WTC11 (cell line): Measurements from ENCODE around the gene MFSD1. TPM values are rescaled to one million over a fixed set of nuclear protein-coding genes. Genes with fewer than 3 reads are reported as not detected.

Source experiments
- ATAC-seq: fragments of 200-7000 bp; cut with Tn5 transposase; 2 replicates; pipeline ENCODE4 v1.10.0; 2021; ENCODE audit warnings: mild to moderate bottlenecking, moderate library complexity
- CTCF ChIA-PET: fragments of 300-600 bp; sonication (Branson Sonifier 250); formaldehyde crosslinking; loops from one replicate; lab custom pipeline; 2021; ENCODE audit warnings: antibody characterized with exemption; lab: Charles Lee
- POLR2A ChIA-PET: fragments of 350-600 bp; sonication (Branson Sonifier 250); formaldehyde crosslinking; loops from one replicate; lab custom pipeline; 2021; ENCODE audit warnings: antibody characterized with exemption; lab: Charles Lee
- DNase-seq: peaks from one replicate; pipeline ENCODE4 v3.0.0; 2021; ENCODE audit warnings: low spot score
- H3K27ac Mint-ChIP-seq: 2 replicates; pipeline ENCODE4 v1.8.0; 2021; ENCODE audit warnings: mixed read lengths
- H3K27me3 Mint-ChIP-seq: 2 replicates; pipeline ENCODE4 v1.8.0; 2021; ENCODE audit warnings: low read depth, mild to moderate bottlenecking, moderate library complexity, mixed read lengths
- H3K36me3 Mint-ChIP-seq: 2 replicates; pipeline ENCODE4 v1.8.0; 2021; ENCODE audit warnings: mixed read lengths
- H3K4me1 Mint-ChIP-seq: 2 replicates; pipeline ENCODE4 v1.8.0; 2022; ENCODE audit warnings: mixed read lengths
- H3K4me3 Mint-ChIP-seq: 2 replicates; pipeline ENCODE4 v1.8.0; 2021; ENCODE audit warnings: mild to moderate bottlenecking, moderate library complexity, mixed read lengths
- H3K9me3 Mint-ChIP-seq: 2 replicates; pipeline ENCODE4 v1.8.0; 2021; ENCODE audit warnings: mixed read lengths
- ATF1 ChIP-seq: sonication (generic); formaldehyde crosslinking; IDR thresholded peaks from 2 replicates; pipeline ENCODE4 v1.8.1; 2023; ENCODE audit warnings: mild to moderate bottlenecking, moderate library complexity, missing genetic modification reagents
- CREM ChIP-seq: sonication (generic); formaldehyde crosslinking; IDR thresholded peaks from 2 replicates; pipeline ENCODE4 v1.8.1; 2022; ENCODE audit warnings: mild to moderate bottlenecking, missing genetic modification reagents, moderate library complexity
- E2F1 ChIP-seq: sonication (generic); formaldehyde crosslinking; IDR thresholded peaks from 2 replicates; pipeline ENCODE4 v1.8.0; 2022; ENCODE audit warnings: mild to moderate bottlenecking, missing genetic modification reagents
- E2F5 ChIP-seq: sonication (generic); formaldehyde crosslinking; IDR thresholded peaks from 2 replicates; pipeline ENCODE4 v1.8.1; 2022; ENCODE audit warnings: mild to moderate bottlenecking, moderate library complexity, missing genetic modification reagents
- ETV6 ChIP-seq: sonication (generic); formaldehyde crosslinking; IDR thresholded peaks from 2 replicates; pipeline ENCODE4 v1.8.1; 2022; ENCODE audit warnings: mild to moderate bottlenecking, missing genetic modification reagents
- FOXP1 ChIP-seq: sonication (generic); formaldehyde crosslinking; IDR thresholded peaks from 2 replicates; pipeline ENCODE4 v1.8.0; 2022; ENCODE audit warnings: missing genetic modification reagents, mild to moderate bottlenecking, moderate library complexity, borderline replicate concordance
- FOXP4 ChIP-seq: sonication (generic); formaldehyde crosslinking; IDR thresholded peaks from 2 replicates; pipeline ENCODE4 v1.8.0; 2022; ENCODE audit warnings: mild to moderate bottlenecking, missing genetic modification reagents
- HMGA2 ChIP-seq: fragments of 250-450 bp; sonication (Bioruptor Pico); IDR thresholded peaks from 2 replicates; pipeline ENCODE4 v1.4.0; 2021; ENCODE audit warnings: mild to moderate bottlenecking, moderate library complexity
- MAX ChIP-seq: sonication (generic); formaldehyde crosslinking; IDR thresholded peaks from 2 replicates; pipeline ENCODE4 v1.8.0; 2022; ENCODE audit warnings: mild to moderate bottlenecking, missing genetic modification reagents
- MLX ChIP-seq: sonication (generic); formaldehyde crosslinking; IDR thresholded peaks from 2 replicates; pipeline ENCODE4 v1.8.1; 2023; ENCODE audit warnings: mild to moderate bottlenecking, missing genetic modification reagents, moderate library complexity
- NFATC4 ChIP-seq: fragments of 250-450 bp; sonication (Bioruptor Pico); IDR thresholded peaks from 2 replicates; pipeline ENCODE4 v1.9.0; 2021; ENCODE audit warnings: mild to moderate bottlenecking
- PREB ChIP-seq: sonication (generic); formaldehyde crosslinking; IDR thresholded peaks from 2 replicates; pipeline ENCODE4 v1.8.1; 2022; ENCODE audit warnings: mild to moderate bottlenecking, missing genetic modification reagents, moderate library complexity, borderline replicate concordance
- SMAD3 ChIP-seq: sonication (generic); formaldehyde crosslinking; IDR thresholded peaks from 2 replicates; pipeline ENCODE4 v1.8.0; 2022; ENCODE audit warnings: missing genetic modification reagents, mild to moderate bottlenecking, borderline replicate concordance
- SOX15 ChIP-seq: fragments of 250-450 bp; sonication (Bioruptor Pico); IDR thresholded peaks from 2 replicates; pipeline ENCODE4 v1.9.0; 2021; ENCODE audit warnings: mild to moderate bottlenecking
- TP53 ChIP-seq: sonication (generic); formaldehyde crosslinking; IDR thresholded peaks from 2 replicates; pipeline ENCODE4 v1.8.1; 2023; ENCODE audit warnings: mild to moderate bottlenecking, missing genetic modification reagents
- USF1 ChIP-seq: sonication (generic); formaldehyde crosslinking; IDR thresholded peaks from 2 replicates; pipeline ENCODE4 v1.8.0; 2022; ENCODE audit warnings: mild to moderate bottlenecking, missing genetic modification reagents
- ZMAT4 ChIP-seq: fragments of 250-450 bp; sonication (Bioruptor Pico); IDR thresholded peaks from 2 replicates; pipeline ENCODE4 v1.9.0; 2021; ENCODE audit warnings: mild to moderate bottlenecking
- ZNF317 ChIP-seq: sonication (generic); formaldehyde crosslinking; IDR thresholded peaks from 2 replicates; pipeline ENCODE4 v1.8.1; 2023; ENCODE audit warnings: low read depth, mild to moderate bottlenecking, moderate library complexity, missing genetic modification reagents, borderline replicate concordance
- ZNF416 ChIP-seq: fragments of 250-450 bp; sonication (Bioruptor Pico); IDR thresholded peaks from 2 replicates; pipeline ENCODE4 v1.9.0; 2021; ENCODE audit warnings: mild to moderate bottlenecking, inconsistent platforms
- ZNF423 ChIP-seq: fragments of 250-450 bp; sonication (Bioruptor Pico); IDR thresholded peaks from 2 replicates; pipeline ENCODE4 v2.1.2; 2022; ENCODE audit warnings: mild to moderate bottlenecking, moderate library complexity
- ZNF671 ChIP-seq: fragments of 250-450 bp; sonication (Bioruptor Pico); IDR thresholded peaks from 2 replicates; pipeline ENCODE4 v1.8.0; 2021; ENCODE audit warnings: mild to moderate bottlenecking
- total RNA-seq: library from RNA; stranded (reverse); gene quantifications from 3 replicates; pipeline ENCODE4 v1.2.3, GENCODE V29; 2021

The MFSD1 gene
- total RNA-seq, 1 experiment from 2014 or later: 8.2 TPM

- TF ChIP-seq E2F1 (CRISPR knock-in tag) (no peak), MLX (CRISPR knock-in tag) (no peak)
These were observed 24.5 kb upstream of the MFSD1 start (continued) for GRCh38 chr3:158777161-158777873.

GRCh38 chr3:158780766-158781165 is 21.1 kb upstream of the MFSD1 start:
- DNase-seq: no peak
- TF ChIP-seq ZNF317 (CRISPR knock-in tag): no peak
- TF ChIP-seq ZNF671 (CRISPR knock-in tag): no peak
- no peak for TF ChIP-seq ZNF416
- no peak for TF ChIP-seq E2F5 (CRISPR knock-in tag)
- no peak for TF ChIP-seq ETV6 (CRISPR knock-in tag)
- TF ChIP-seq SMAD3: no peak
- TF ChIP-seq USF1 (CRISPR knock-in tag): no peak
- no peak for TF ChIP-seq MAX (CRISPR knock-in tag)

GRCh38 chr3:158781191-158781590 is 20.7 kb upstream of the MFSD1 start:
- CTCF ChIA-PET: no interaction called here
- Mint-ChIP-seq H3K4me3 (no peak overlapping the region), H3K4me1 (no peaks in the 10 kb centered on the region), H3K9me3 (no peaks in the 10 kb centered on the region), H3K27me3 (no peaks in the 10 kb centered on the region), H3K27ac (no peak overlapping the region), H3K36me3 (no peaks in the 10 kb centered on the region)
- POLR2A ChIA-PET: no interaction called here
- ATAC-seq (no peak), DNase-seq (no peak)
- TF ChIP-seq ZNF423 (CRISPR knock-in tag) (no peak), SOX15 (no peak), TP53 (no peak)

More at GRCh38 chr3:158780766-158781165, 21.1 kb upstream of the MFSD1 start:
- H3K4me3 Mint-ChIP-seq: no peak overlapping the region
- no peaks in the 10 kb centered on the region for H3K9me3 Mint-ChIP-seq
- no peak for ATAC-seq
- CTCF ChIA-PET: no interaction called here
- POLR2A ChIA-PET: no interaction called here
- no peaks in the 10 kb centered on the region for H3K27me3 Mint-ChIP-seq
- H3K27ac Mint-ChIP-seq: no peak overlapping the region
- no peaks in the 10 kb centered on the region for H3K36me3 Mint-ChIP-seq
- H3K4me1 Mint-ChIP-seq: no peaks in the 10 kb centered on the region

- TF ChIP-seq ZNF416 (no peak), FOXP1 (CRISPR knock-in tag) (no peak), MLX (CRISPR knock-in tag) (no peak), FOXP4 (CRISPR knock-in tag) (no peak), HMGA2 (CRISPR knock-in tag) (no peak), PREB (no peak), ATF1 (no peak), CREM (CRISPR knock-in tag) (no peak), NFATC4 (no peak), ETV6 (CRISPR knock-in tag) (no peak), ZMAT4 (CRISPR knock-in tag) (no peak)
- Mint-ChIP-seq H3K4me1 (no peaks in the 10 kb centered on the region), H3K4me3 (no peak overlapping the region), H3K27me3 (no peaks in the 10 kb centered on the region), H3K27ac (no peak overlapping the region), H3K36me3 (no peaks in the 10 kb centered on the region), H3K9me3 (no peaks in the 10 kb centered on the region)
- ChIA-PET CTCF (no interaction called here), POLR2A (no interaction called here)
- DNase-seq (no peak), ATAC-seq (no peak)
These were observed 20.0 kb upstream of the MFSD1 start for GRCh38 chr3:158781849-158782248.
